GM13976 (cell line): ENCODE data around the gene GDF2.

Source experiments
- DNase-seq: peaks from one replicate; pipeline ENCODE4 v3.0.0; 2012; ENCODE audit warnings: low spot score
- in situ Hi-C: fragments of 300-500 bp; cut with MboI; formaldehyde crosslinking; loops from one replicate; pipeline ENCODE4 v1.12.0; 2022; ENCODE audit warnings: low sequenced_read_pairs, mixed read lengths, inconsistent platforms; ENCODE audit not compliant: unreplicated experiment
- TF ChIP-seq, protein P1 (sequence below): IDR thresholded peaks from 2 replicates; pipeline ENCODE4 v1.5.1; 2012; ENCODE audit warnings: borderline replicate concordance, mild to moderate bottlenecking; ENCODE audit not compliant: insufficient read depth; ENCODE audit errors: extremely low read depth, missing control alignments, control extremely low read depth

The GDF2 gene

DNA sequence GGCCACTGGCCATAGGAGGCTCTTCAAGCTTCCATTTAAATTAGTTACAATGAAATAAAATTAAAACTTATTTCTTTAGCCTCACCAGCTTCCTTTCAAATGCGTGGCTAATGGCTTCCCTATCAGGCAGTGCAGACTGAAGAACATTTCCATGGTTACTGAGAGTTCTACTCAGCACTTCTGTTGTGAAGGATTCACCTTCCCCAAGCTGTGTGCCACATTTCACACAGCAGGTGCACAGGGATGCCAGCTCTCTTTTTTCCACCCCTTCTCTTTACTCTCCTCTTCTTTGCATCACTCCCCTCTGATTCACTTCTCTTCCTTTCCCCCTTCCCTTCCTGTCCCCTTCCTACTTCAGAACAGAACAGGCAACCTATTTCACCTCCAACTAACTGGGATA, 833 bp downstream of the GDF2 start:
- TF ChIP-seq, protein P1, sequence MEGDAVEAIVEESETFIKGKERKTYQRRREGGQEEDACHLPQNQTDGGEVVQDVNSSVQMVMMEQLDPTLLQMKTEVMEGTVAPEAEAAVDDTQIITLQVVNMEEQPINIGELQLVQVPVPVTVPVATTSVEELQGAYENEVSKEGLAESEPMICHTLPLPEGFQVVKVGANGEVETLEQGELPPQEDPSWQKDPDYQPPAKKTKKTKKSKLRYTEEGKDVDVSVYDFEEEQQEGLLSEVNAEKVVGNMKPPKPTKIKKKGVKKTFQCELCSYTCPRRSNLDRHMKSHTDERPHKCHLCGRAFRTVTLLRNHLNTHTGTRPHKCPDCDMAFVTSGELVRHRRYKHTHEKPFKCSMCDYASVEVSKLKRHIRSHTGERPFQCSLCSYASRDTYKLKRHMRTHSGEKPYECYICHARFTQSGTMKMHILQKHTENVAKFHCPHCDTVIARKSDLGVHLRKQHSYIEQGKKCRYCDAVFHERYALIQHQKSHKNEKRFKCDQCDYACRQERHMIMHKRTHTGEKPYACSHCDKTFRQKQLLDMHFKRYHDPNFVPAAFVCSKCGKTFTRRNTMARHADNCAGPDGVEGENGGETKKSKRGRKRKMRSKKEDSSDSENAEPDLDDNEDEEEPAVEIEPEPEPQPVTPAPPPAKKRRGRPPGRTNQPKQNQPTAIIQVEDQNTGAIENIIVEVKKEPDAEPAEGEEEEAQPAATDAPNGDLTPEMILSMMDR, result no peak
- in situ Hi-C loops, result no loop called here
- DNase-seq, result no peak

DNA sequence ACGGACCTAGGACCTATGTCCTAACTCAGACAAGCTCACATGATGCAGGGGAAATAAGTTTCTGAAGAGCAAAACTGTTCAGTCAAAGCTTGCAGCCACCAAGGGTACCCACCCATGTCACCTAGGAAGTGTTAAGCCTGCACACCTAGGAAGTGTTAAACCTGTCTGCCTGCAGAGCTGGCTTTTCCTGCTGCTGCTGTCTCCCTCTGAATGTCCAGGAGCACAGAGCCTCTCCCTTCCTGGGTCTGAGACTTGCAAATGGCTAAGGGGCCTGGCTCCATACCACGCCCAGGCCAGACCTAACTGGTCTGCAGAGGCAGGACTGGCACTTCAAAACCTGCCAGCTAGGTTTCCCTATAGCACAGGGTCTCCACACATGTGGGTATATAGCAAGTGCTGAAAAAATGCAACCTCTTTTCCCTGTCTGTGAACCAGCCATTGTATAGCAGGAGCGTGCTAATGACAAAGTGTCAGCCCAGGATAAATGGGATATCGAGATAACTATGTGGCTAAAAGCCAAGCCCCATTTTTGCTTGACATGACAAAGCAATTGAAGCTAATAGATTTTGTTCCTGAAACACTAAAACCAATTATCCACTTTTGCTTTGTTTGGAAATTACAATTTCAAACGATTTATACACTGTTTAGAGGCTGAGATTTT, 1.5 kb downstream of the GDF2 start:
- in situ Hi-C loops, result no loop called here
- no peak for DNase-seq
- TF ChIP-seq, protein P1, result no peak

DNA sequence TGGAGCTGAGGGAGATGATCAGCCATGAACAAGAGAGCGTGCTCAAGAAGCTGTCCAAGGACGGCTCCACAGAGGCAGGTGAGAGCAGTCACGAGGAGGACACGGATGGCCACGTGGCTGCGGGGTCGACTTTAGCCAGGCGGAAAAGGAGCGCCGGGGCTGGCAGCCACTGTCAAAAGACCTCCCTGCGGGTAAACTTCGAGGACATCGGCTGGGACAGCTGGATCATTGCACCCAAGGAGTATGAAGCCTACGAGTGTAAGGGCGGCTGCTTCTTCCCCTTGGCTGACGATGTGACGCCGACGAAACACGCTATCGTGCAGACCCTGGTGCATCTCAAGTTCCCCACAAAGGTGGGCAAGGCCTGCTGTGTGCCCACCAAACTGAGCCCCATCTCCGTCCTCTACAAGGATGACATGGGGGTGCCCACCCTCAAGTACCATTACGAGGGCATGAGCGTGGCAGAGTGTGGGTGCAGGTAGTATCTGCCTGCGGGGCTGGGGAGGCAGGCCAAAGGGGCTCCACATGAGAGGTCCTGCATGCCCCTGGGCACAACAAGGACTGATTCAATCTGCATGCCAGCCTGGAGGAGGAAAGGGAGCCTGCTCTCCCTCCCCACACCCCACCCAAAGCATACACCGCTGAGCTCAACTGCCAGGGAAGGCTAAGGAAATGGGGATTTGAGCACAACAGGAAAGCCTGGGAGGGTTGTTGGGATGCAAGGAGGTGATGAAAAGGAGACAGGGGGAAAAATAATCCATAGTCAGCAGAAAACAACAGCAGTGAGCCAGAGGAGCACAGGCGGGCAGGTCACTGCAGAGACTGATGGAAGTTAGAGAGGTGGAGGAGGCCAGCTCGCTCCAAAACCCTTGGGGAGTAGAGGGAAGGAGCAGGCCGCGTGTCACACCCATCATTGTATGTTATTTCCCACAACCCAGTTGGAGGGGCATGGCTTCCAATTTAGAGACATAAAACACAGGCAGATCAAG, 3.3 kb downstream of the GDF2 start:
- TF ChIP-seq, protein P1, result no peak
- no peak for DNase-seq
- in situ Hi-C loops, result no loop called here

DNA sequence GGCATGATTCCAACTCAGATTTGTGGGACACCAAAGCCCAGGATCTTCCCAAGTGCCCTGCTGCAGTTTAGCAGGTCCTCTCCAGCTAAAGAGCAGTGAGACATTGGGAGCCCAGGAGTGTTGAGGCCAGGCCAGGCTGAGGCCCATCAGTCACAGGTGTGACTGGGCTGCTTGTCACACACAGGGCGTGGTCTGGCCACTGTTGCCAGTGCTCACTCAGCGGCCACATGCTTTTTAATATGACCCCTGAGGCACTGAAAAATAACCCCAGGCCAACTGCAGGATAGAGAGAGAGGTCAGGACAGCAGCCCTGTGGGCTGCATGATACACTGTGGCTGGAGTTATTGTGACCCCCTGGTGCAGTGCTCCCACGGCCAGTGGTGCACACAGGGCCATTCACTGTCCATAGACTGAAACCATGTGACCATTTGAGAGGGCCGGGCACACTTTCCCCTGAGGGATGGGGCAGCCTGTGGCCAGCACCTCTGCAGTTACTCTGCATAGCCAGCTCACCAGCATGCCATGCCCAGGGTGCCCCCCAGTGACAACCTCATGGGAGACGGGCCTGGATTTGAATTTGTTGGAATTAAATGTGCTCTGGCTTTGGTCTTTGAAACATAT, 4.2 kb downstream of the GDF2 start:
- TF ChIP-seq, protein P1, result no peak
- no peak for DNase-seq
- in situ Hi-C loops, result no loop called here

DNA sequence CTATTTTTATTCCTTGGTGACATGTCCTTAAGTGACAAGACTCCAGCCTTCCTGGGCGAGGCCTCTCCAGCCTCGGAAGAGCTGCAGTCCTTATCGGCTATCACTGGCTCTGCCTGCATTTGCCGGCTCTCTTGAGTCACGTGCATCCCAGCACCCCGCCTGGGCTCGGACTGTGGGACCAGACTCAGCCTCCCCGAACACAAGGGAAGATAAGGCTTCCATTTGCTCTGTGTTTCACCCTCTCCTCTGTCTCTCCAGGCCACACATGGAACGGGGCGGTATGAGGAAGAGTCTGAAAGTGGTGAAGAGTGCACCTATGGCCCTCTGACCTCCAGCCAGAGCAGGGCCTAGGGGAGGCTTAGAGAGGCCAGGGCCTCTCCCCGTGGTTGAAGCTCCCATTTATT, 4.7 kb downstream of the GDF2 start:
- in situ Hi-C loops, result no loop called here
- no peak for DNase-seq
- TF ChIP-seq, protein P1, result no peak

DNA sequence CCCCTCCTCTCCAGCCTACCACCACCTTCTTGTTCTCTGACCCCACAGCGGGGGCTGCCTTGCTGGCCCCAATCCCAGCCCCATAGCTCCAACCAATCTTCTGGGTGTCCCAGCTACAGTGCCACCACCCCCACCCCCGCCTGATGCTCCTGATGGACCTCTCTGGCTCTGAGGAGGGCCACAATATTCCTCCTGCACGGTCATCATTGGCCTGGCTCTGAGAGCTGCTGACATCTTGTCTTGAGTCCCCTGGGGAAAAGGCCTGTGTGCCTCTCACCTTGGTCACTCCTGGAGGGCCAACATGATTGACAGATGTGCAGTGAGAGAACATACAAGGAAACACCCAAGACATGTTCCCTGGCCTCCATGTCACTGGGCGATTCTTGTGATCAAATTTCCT, 7.6 kb downstream of the GDF2 start:
- DNase-seq, result no peak
- in situ Hi-C loops, result no loop called here
- TF ChIP-seq, protein P1, result no peak
